NCI-H1105 (cell line): ENCODE data around the gene INTS15.
"Not testable (repeated sequence)": the region's sequence is repeated elsewhere in the genome, so short reads cannot be mapped to it uniquely, and the experiment has no call there.

Experiments used
- DNase-seq: peaks from one replicate; lab custom pipeline; 2025; lab: John Stamatoyannopoulos, UW

INTS15 gene

GRCh38 chr7:6618621-6619020, 28.8 kb downstream of the INTS15 start:
- DNase-seq: no peak

GRCh38 chr7:6619961-6620360, 30.1 kb downstream of the INTS15 start:
- no peak for DNase-seq

GRCh38 chr7:6621195-6622133, 31.6 kb downstream of the INTS15 start:
- no peak for DNase-seq

- DNase-seq: no peak
Measured at GRCh38 chr7:6622134-6622710, 32.4 kb downstream of the INTS15 start.

- no peak for DNase-seq
Measured at GRCh38 chr7:6623589-6624245, 33.9 kb downstream of the INTS15 start.

- no peak for DNase-seq
Measured at GRCh38 chr7:6624246-6624611, 34.4 kb downstream of the INTS15 start.

GRCh38 chr7:6628045-6628444, 38.2 kb downstream of the INTS15 start:
- DNase-seq: peak; percentile 91

GRCh38 chr7:6630007-6630849, 40.4 kb downstream of the INTS15 start:
- no peak for DNase-seq

GRCh38 chr7:6631605-6632004, 41.8 kb downstream of the INTS15 start:
- DNase-seq: no peak

GRCh38 chr7:6634021-6634420, 44.2 kb downstream of the INTS15 start:
- DNase-seq: no peak

GRCh38 chr7:6634971-6635370, 45.1 kb downstream of the INTS15 start:
- not testable (repeated sequence) for DNase-seq

- no peak for DNase-seq
Measured at GRCh38 chr7:6636741-6637543, 47.1 kb downstream of the INTS15 start, which contains the start of gene ZNF316. Gene ZNF316 (plus strand): TSS chr7:6637318. CDS start chr7:6642410, 5,092 bp downstream.

- DNase-seq: peak; percentile 32
Measured at GRCh38 chr7:6637544-6638229, 47.9 kb downstream of the INTS15 start.

- no peak for DNase-seq
Measured at GRCh38 chr7:6639032-6639431, 49.2 kb downstream of the INTS15 start.

- no peak for DNase-seq
Measured at GRCh38 chr7:6639627-6640026, 49.8 kb downstream of the INTS15 start.

- DNase-seq: no peak
Measured at GRCh38 chr7:6640246-6640721, 50.5 kb downstream of the INTS15 start.

GRCh38 chr7:6641305-6642035, 51.6 kb downstream of the INTS15 start:
- DNase-seq: no peak

GRCh38 chr7:6642239-6642839, 52.5 kb downstream of the INTS15 start:
- DNase-seq: no peak
